TTC549 (cell line): Measurements from ENCODE around the gene ALDH16A1.
"Not testable (repeated sequence)": the region's sequence is repeated elsewhere in the genome, so short reads cannot be mapped to it uniquely, and the experiment has no call there.

Source experiments
- FAIRE-seq: peaks from 2 replicates; lab custom pipeline; 2012; peaks lifted over from hg19 to GRCh38; lab: Jason Lieb, UNC

ALDH16A1 gene

GRCh38 chr19:49441210-49441959 lies 11.6 kb upstream of the ALDH16A1 start, which contains the start of gene SLC17A7:
Gene SLC17A7, minus strand, starts transcription at chr19:49441527. Its CDS starts 148 bp downstream, at chr19:49441379.
- no peak for FAIRE-seq

DNA sequence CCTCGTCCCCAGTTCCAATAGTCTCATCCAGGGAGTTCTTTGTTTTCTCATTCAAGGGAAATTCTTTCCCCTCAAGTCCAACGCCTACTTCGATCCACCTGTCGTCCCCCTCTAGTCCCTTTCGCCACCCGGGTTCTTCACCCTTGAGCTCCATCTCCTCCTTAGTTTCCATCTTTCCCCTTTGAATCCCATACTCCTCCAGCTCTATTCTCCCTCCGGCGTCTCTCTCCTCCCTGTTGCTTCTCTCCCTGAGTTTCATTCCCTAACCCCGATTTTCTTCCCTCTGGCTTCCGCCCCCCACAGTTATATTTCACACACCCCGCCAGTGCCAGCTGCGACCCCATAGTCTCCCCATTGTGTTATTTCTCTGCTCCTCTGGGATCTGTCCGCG lies 11.1 kb upstream of the ALDH16A1 start:
- no peak for FAIRE-seq

- no peak for FAIRE-seq
These were observed 10.7 kb upstream of the ALDH16A1 start for GRCh38 chr19:49442354-49442753.

DNA sequence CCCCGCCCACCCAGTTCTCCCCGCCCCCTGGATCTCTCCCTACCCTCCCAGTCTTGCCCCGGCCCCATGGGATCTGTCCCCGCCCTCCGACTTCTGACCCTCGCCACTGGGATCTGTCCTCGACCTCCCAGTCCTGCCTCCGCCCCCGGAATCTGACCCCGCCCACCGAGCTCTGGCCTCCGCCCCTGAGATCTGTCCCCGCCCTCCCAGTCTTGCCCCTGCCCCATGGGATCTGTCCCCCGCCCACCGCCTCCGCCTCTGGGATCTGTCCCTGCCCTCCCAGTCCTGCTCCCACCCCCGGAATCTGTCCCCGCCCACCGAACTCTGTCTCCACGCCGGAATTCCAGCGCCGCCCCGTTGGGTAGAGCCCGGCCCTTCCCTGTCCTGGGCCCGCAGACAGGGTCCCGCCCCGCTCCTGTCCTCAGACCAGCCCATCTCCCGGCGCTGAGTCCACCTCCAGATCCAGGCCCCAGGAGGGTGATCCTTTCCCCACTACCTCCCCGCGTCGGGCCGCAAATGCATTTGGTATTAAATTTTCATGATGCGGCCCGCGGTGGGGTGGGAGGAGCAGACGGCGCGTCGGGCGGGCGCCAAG lies 10.2 kb upstream of the ALDH16A1 start:
- FAIRE-seq = no peak

DNA sequence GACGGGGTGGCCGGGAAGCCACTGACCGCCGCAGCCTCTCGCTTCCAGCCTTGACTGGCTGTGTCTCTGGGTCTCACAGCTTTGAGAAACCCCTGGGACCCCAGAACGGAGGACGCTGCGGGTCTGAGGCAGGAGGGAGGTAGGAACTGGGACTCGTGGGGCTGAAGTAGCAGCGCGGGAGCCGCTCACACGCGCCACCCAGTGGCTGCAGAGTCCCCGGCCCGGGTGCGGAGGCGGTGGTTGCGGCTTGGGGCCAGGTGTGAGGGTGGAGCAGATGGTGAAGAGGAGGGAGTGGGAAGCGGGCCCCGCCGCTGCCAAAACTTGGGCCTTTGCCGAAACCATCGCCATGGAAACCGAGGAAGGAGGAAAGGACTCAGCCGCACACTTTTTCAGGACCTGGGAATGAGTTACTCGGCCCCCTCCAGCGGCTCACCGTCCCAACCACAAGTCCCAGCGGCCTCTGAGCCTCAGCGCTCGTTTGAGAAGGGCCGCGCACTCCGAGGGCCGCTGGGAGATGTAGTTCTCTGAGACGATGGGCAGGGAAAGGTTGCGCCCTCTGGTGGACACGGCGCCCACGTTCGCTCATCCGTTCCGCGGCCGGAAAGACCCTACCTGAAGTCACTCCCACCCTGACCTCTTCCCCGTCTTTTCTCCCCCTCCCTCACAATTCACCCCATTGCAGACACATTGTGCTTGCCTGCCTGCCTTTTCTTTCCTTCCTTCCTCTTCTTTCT lies 9.5 kb upstream of the ALDH16A1 start:
- peak; percentile 15 for FAIRE-seq

DNA sequence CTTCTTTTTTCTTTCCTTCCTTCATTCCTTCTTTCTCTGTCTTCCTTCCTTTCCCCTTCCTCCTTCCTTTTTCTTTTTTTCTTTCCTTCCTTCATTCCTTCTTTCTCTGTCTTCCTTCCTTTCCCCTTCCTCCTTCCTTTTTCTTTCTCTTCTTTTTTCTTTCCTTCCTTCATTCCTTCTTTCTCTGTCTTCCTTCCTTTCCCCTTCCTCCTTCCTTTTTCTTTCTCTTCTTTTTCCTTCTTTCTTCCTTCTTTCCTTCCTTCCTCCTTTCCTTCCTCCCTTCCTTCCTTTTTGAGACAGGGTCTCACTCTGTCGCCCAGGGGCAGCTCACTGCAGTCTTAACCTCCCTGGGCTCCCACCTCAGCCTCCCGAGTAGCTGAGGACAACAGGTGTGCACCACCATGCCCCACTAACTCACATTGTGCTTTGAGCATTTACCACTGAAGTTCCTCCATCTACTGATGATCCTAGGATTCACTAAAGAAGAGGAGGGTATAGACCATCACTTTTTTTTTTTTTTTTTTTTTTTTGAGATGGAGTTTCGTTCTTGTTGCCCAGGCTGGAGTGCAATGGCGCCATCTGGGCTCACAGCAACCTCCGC lies 8.8 kb upstream of the ALDH16A1 start:
- FAIRE-seq = not testable (repeated sequence)

DNA sequence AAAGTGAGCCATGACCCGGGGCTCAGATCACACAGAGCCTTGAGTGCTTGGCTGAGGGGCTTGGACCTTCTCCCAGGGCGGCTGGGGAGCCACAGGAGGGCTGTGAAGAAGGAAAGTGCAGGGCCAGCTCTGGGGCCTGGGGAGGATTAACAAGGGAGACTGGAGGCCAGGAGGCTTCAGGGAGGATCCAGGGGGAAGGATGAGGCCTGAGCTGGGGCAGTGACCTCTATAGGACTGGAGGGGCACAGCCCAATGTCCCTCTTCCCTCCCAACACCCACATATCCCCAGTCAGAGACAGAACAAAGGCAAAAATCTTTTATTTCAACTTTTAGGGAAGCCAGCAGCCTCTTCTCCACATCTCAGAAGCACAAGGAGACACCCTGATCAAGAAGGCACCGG lies 7.0 kb upstream of the ALDH16A1 start:
- no peak for FAIRE-seq

DNA sequence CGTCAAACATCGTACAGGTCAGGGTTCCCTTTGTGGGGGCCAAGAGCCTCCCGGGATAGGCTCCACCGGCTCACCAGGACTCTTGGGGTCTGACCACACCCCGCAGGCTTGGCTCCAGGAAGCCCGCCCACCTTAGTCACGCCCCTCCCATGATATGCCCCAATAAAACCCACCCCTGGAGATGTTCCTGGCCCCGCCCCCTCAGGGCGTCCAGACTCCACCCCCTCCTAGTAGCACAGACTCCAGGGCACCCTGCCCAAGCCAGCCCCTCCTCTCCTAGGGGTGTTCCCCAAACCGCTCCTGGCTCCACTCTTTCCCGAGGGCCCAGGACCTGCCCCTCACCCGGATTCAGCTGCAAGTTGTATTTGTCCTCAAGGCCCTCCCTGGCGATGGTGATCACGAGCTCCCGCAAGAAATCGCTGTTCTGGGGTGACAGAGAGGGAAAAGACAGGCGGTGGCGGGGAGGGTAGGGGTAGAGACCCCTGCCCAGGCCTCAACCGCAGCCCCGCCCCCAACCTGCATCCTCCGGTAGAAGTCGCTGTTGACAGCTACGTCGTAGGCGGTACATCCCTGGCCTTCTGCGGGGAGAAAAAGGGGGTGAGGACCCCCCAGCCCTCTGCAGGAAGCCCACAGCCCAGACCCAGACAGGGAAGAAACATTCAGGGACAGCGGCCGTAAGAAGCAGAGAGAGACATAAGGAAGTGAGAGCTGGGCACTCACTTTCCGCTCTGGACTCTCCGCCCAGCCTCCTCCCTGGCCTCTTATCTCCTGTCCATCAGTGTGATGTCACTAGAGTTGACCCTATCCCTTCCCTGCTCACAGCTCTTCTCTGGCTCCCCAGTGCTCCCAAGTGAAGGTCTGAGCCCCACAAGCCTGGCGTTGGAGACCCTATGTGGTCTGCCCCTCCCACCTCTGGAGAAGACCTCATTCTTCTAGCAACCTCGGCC lies 5.3 kb upstream of the ALDH16A1 start:
- FAIRE-seq = no peak

DNA sequence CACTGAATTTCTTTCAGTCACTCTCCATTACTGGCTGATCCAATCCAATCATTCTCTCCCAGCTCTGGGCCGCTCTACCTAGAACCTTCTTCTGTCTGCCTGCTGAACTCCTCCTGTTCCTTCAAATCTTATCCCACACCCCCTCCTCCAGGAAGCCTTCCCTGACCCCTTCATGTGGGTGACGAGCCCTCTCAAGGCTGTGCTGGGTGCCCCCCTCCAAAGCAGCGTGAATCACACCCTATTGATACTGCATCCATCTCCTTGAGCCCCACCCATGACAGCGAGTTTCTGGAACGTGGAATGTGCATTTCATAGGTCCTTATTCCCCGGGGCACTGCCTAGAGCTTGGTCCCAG lies 4.6 kb upstream of the ALDH16A1 start:
- FAIRE-seq = no peak

- FAIRE-seq = no peak
These were observed 2.6 kb upstream of the ALDH16A1 start for GRCh38 chr19:49450405-49450804.

GRCh38 chr19:49451430-49452181 lies 1.4 kb upstream of the ALDH16A1 start, which contains the start of gene PIH1D1:
Gene PIH1D1, minus strand, starts transcription at chr19:49451814. Its CDS starts 240 bp downstream, at chr19:49451574.
- FAIRE-seq = peak; percentile 93

- no peak for FAIRE-seq
These were observed 774 bp downstream of the ALDH16A1 start for GRCh38 chr19:49453757-49454240.

DNA sequence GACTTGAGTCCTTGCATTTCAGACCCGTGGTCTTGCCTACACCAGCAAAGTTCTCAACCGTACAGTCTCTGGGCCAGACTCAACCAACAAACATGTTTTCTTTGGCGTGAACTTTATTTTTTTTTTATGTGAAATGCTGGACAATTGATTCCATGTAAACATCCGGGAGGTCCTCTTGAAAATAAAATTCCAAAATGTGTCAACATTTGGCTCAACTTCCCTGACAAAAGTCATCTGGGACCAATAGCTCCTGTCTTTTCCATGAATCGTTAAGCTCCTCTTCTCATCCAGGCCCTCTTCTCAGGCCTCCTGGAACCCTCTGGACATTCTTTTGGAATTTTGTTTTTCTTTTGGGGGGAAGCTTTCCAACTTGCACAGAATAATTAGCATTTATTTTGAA lies 2.7 kb downstream of the ALDH16A1 start:
- FAIRE-seq = no peak

DNA sequence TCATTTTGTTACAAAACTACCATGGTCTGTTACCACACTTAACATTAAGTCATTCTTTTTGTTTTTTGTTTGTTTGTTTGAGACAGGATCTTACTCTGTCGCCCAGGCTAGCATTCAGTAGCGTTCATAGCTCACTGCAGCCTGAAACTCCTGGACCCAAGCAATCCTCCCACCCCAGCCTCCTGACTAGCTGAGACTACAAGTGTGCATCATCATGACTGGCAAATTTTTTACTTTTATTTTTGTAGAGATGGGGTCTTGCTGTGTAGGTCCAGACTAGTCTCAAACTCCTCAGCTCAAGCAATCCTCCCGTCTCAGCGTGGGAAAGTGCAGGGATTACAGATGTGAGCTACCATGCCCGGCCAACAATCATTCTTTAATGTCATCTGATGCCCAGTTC lies 3.3 kb downstream of the ALDH16A1 start:
- FAIRE-seq = no peak

DNA sequence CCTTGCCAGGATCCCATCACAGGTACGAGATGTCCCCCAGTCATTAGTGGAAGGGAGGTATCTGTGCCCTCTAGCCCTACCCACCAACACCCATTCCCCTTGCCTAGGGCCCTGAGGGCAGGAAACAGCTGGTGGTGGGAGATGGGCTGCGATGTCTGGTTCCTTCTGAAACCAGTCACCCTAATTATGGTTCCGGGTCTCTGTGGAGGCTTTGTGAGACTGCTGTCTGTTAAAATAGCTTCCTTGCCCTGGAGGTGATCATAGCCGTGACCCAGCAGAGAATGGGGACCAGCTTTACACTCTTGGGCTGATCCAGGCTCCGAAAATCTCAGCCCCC lies 5.5 kb downstream of the ALDH16A1 start:
- no peak for FAIRE-seq

DNA sequence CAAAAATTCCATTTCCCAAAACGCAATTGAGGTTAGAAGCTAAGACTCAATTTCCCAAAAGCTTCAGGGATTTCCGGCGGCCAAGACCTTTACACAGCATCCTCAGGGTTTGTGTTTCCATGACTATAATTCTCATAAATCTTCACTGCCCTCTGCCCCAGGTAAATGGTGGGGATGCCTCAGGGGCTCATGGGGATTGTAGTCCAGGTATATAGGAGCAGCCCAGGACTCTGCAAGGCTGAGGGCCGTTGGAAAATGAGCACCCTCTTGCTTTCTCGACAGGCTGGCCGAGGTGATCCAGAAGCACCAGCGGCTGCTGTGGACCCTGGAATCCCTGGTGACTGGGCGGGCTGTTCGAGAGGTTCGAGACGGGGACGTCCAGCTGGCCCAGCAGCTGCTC lies 6.4 kb downstream of the ALDH16A1 start:
- FAIRE-seq = no peak

- not testable (repeated sequence) for FAIRE-seq
These were observed 8.1 kb downstream of the ALDH16A1 start for GRCh38 chr19:49461130-49461529.

- FAIRE-seq = no peak
These were observed 8.6 kb downstream of the ALDH16A1 start for GRCh38 chr19:49461656-49462055.

DNA sequence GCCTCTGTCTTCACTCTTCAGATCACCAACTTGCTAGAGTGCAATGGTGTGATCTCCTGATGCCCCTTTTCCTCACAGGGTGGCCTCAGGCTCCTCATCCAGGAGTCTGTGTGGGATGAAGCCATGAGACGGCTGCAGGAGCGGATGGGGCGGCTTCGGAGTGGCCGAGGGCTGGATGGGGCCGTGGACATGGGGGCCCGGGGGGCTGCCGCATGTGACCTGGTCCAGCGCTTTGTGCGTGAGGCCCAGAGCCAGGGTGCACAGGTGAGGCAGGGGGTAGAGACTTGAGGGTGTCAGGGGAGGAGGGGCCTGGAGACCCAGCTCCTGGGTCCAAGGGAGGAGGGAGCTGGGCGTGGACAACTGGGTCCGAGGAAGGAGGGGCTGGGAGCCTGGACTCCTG lies 9.5 kb downstream of the ALDH16A1 start:
- FAIRE-seq = no peak

- no peak for FAIRE-seq
These were observed 11.1 kb downstream of the ALDH16A1 start for GRCh38 chr19:49463960-49464740.
